Suppressor macrophage treated with lipopolysaccharide for 4 hours (primary cell): Measurements from ENCODE around the gene CAB39.
A peak's percentile ranks its signal among the peaks of the same experiment; 100 is the strongest.

Source experiments
- DNase-seq: peaks from one replicate; pipeline ENCODE4 v3.0.0-alpha.2; 2020

Gene CAB39

GRCh38 chr2:230712443-230713330 is at the start of gene CAB39:
Gene CAB39, plus strand, starts transcription at chr2:230712842. Its CDS starts 47,160 bp downstream, at chr2:230760002.
- peak; percentile 98 for DNase-seq

DNA sequence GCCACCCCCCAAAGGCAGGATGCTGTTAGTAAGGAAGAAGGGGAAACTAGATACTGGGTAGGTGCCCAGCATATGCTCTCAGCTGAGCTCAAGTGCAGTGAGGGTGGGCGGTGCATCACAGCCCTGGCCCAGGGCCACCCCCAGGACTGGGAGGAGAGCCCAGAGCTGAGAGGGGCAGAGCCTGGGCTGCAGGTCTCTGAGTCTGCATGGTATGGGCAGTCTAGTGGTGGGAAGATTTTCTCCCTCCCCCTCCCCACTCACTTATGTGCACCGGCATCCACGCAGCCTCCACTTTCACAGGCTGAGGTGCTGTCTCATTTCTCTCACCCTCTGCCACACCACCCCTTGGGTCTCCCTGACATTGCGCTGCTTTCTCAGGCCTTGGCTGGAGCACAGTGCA is 48.5 kb upstream of the CAB39 start:
- no peak for DNase-seq

GRCh38 chr2:230664844-230665243 is 47.8 kb upstream of the CAB39 start:
- DNase-seq: no peak

DNA sequence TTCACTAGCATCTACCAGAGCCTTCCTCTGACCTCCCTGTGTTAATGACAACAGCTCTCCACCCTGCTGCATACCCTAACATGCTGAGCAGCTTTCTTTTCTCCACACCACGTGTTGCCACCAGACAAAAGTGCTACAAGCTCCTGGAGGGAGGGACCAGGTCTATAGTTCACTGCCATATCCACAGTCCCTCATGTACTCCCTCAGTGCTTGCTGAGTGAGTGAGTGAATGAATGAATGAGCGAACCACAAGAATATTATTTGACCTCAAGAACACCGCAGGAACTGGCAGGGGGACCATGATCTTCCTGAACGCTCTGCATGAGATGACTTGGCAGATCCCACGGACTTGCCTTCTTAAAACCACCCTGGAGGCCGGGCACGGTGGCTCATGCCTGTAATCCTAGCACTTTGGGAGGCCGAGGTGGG is 47.4 kb upstream of the CAB39 start:
- no peak for DNase-seq

DNA sequence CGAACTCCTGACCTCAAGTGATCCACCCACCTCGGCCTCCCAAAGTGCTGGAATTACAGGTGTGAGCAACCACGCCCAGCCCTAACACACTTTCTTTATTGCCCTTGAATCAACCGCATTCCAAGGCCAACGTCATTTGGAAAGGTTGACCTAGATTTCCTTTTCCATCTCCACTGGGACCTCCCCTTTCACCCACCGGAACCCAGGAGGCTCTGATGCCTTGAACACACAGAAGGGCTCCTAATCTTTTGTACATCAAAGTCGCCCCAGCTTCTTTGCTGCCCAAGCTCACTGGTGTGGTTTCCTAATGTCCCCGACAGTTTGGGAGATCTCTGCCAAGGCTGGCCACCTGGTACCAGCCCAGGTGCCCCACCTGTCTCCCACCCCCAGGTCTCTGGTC is 46.2 kb upstream of the CAB39 start:
- no peak for DNase-seq

DNA sequence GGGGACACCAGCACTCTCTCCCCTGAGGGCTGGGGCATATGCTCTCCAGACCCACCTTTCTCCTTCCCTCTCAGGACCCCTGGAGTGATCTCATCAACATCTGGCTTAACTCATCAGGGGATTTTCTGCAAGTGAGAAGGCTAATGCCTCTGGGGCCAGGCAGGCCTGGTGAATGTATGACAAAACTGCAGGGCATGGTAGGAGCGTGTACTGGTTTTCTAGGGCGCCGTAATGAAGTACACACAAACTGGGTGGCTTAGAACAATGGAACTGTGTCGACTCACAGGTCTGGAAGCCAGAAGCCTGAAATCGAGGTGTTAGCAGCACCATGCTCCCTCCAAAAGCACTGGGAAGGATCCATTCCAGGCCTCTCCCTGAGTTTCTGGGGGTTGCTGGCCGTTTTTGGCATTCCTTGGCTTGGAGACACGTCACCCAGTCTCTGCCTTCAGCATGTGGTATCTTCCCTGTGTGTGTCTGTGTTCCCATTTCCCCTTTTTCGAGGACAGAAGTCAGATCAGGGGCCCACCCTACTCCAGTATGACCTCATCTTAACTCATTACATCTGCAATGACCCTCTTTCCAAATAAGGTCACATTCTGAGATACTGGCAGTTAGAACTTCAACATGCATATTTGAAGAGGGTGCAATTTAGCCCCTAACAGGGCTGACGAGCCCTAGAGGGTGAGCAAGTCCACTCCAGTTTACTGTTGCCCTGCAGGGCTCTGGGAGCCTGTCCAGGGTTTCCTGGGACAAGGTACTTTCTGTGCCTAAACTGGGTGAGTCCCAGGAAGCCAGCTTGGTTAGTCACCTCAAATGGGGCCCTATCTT is 45.5 kb upstream of the CAB39 start:
- DNase-seq: peak; percentile 93

DNA sequence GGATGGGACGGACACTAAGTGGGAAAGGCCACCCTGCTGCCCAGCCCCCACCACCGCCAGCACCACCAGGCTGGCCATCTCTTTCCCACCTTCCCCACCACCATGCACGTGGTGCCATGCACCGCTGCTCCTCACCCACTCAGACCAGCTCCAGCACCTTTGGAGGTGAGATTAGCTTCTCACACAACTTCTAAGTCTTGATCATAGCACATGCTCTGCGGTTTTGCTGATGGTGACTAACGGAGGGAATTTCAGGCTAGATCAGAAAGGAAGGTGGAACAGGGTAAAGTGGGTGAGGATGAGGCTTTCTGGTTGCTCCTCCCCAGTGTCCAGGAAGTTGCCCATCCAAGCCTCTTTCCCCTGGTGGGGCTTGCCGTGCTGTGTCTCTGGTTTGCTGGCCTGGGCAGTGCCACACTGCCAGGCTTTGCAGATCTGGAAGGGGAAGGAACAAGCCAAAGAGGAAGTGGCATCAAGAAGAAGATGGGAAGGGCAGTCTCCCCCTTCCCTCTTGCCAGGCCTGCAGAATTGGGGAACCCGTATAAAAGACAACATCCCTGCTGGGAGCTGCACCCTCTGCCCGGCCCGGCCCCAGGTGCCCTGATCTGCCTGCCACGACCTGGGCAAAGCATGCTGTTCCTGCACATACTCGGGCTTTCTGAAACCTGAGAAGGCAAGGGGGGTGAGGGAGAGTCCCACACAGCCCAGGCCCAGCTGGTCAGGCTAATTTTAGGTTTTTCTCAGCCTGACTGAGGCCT is 44.3 kb upstream of the CAB39 start:
- DNase-seq: peak; percentile 75

GRCh38 chr2:230668939-230669303 is 43.7 kb upstream of the CAB39 start:
- DNase-seq: no peak

DNA sequence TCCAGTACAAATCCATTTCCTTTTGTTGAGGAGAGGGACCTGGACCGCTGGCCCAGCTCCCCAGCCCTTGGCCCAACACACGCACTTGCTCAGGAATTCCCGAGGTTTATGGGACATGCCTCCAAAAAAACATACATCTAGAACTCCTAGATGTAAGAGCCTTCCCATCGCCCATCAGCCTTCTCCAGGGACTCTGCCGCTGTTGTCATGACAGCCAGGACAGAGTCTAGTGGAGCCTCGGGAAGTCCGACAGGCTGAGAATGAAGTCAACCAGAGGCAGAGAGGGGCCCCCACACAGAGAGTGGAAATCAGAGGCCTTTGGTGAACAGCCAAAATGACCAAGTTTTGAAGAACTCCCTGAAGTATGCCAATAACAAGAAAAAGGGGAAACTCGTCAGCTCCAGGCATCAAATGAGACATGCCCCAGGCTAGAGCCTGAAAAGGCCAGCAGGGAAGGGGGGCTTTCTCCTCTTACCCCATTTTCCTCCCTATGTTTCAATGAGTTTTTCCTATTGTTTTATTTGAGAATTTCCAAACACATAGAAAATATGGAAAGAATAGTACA is 43.2 kb upstream of the CAB39 start:
- peak; percentile 59 for DNase-seq

- DNase-seq: no peak
These were observed 41.5 kb upstream of the CAB39 start for GRCh38 chr2:230671117-230671516.

DNA sequence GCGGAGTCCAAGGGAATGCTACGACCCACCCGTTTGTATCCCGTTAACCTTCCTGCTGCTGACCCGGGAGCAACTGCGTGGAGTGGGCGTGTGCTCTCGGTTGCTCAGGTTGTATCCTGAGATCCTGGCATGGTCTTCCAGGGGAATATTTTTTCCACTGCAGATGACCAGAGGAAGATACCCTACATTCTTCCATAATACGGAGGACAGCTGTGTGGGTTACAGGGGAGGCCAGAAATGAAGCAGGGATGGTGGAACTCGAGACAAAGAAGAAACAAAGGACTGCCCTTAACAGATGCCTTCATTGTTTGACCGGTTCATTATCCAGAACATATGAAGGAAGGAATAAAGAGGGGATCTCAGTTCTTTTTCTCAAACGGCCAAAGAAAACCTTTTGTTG is 39.8 kb upstream of the CAB39 start:
- DNase-seq: no peak

DNA sequence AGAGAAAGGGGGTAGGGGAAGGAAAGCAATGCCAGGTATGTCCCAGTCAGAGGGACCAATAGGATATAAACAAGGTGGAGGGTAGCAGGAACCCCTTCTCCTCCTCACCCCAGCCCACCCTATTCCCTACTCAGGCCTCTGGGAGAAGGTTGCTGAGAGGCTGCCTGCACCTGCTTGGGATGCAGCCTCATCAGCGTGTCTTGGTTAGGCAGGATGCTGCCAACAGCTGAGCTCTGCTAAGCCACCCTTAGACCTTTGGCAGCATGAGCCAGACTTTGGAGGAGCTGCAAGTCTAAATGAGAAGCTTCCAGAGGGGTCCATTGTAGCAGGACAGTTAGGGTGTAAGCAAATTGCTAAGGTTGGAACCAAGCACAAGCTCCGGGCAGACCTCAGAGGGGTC is 38.2 kb upstream of the CAB39 start:
- no peak for DNase-seq

DNA sequence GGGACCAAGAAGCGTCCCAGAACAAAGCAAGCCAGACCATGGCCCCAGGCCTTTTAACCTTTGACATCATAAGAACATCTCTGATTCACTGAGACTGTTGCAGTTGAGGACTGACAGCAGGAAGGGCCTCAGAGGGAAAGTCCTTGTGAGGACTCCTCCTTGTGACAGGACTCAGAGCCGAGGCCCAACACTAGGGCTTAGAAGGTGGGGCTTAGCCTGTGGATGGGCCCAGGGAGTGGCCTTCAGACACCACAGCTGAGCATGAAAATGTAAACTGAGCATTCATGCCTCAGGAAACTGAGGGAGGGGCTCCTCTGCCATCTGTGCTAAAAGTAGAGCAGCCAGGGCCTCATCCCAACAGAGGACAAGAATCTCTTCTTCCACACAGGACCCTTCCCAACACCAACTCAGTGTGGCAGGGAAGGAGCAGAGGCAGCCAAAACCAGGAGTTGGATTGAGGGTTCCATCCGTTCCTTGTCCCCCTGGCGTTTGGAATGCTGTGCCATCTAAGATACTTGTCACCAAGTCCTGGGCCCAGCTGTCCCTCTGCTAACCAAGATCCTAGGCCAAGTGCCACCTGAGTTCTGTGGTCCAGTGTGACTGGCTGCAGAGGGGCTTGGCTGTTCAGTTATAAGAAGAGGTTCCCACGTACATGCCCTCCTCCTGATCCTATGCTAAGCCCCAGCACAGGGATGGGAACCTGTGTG is 37.5 kb upstream of the CAB39 start:
- no peak for DNase-seq

GRCh38 chr2:230676546-230676945 is 36.1 kb upstream of the CAB39 start:
- DNase-seq: no peak

DNA sequence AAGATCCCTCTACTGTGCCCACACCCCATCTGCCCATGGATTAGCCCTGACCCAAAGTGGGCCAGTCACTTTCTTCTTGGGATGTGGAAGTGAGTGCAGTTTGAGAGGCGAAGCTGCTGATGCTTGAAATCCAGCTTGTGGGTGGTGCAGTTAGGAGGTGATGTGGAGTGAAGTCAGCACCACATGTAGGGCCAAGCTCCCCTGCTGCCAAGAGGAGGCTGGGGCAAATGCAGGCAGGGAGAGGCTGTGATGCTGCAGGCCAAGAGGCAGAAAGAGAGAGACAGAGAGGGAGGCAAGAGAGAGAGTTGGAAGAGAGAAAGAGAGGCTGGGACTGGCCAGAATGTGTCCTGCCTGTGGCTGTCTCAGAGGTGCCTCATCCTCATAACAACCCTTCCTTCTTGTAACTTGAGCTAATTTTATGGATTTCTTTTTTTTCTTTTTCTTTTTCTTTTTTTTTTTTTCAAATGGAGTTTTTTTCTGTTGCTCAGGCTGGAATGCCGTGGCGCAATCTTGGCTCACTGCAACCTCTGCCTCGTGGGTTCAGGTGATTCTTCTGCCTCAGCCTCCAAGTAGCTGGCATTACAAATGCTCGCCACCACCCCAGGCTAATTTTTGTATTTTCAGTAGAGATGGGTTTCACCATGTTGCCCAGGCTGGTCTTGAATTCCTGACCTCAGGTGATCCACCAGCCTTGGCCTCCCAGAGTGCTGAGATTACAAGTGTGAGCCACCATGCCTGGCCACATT is 35.3 kb upstream of the CAB39 start:
- peak; percentile 55 for DNase-seq

DNA sequence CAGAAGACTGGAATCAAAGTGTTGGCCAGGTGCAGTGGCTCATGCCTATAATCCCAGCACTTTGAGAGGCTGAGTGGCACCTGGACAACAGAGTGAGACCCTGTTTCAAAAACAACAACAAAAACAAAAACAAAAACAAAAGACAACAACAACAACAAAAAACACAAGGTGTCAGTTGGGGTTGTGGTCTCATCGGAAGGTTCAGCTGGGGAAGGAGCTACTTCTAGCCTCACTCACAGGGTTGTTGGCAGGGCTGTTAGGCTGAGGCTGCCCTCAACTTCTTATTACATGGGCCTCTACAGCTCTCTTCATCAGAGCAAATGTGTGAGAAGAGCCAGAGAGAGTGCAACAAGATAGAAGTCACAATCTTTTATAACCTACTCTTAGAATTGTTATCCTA is 34.6 kb upstream of the CAB39 start:
- DNase-seq: no peak

DNA sequence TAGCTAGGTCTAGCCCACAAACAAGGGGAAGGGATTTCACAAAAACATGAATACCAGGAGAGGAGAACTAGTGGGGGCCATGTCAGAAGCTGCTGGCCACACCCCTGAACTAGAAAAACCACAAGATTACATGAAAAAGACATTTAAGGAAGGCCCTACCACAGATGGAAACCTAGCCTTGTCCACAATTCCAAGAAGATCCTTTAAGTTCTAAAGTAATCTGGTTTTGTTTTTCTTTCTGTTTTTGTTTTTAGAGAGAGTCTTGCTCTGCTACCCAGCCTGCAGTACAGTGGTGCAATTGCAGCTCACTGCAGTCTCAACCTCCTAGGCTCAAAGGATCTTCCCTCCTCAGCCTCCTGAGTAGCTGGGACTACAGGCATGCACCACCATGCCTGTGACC is 34.2 kb upstream of the CAB39 start:
- DNase-seq: peak; percentile 56

GRCh38 chr2:230680463-230681170 is 32.0 kb upstream of the CAB39 start:
- DNase-seq: no peak

DNA sequence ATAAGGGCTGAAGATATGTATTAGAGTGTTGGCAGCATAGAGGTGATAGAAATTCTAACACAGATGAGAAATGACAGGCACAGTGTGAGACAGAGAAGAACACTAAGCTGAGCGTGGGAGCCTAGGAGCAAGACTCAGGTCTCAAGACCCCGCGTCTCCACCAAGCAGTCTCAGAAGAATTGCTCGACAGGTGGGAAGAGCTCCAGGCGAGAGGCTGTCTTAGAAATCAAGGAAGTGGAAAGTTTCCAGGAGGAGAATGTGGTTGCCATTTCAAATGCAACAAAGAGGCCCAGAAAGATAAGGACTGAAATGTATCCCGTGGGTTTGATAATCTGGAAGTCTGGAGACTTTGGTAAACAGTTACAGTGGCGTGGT is 31.5 kb upstream of the CAB39 start:
- no peak for DNase-seq

DNA sequence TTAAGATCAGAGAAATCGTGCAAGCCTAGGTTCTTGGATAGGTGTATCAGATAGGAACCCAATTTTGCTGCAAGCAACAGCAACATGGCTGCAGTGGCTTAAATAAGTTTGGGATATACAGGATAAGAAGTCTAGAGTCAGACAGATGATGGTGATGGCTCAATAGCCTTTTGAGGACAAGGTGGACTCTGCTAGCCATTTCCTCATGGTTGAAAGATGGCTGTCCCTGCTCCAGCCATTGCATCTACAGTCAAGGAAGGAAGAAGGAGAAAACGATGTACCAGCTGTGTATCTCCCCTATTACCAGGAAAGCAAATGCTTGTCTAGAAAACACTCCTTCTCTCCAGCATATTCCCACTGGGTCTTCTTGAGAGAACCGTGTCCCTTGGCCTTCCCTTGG is 30.1 kb upstream of the CAB39 start:
- DNase-seq: no peak
